Muscle layer of duodenum (tissue), 2 donors: ENCODE measurements around the gene ZFYVE27.

Experiments
- H3K27ac ChIP-seq: one replicate; pipeline ENCODE4 v1.7.0; 2013; ENCODE audit warnings: mild to moderate bottlenecking, low read length
- H3K27me3 ChIP-seq: one replicate; pipeline ENCODE4 v1.7.0; 2013; ENCODE audit warnings: low read depth, mild to moderate bottlenecking, control low read depth, low read length
- H3K36me3 ChIP-seq, 2 donors: one replicate each; pipeline ENCODE4 v1.7.0; 2013; ENCODE audit warnings: low read length in 2 of 2, control low read depth in 1 of 2, mild to moderate bottlenecking in 1 of 2; ENCODE audit not compliant: insufficient read depth in 2 of 2, control insufficient read depth in 1 of 2
- H3K4me1 ChIP-seq, 2 donors: one replicate each; pipeline ENCODE4 v1.7.0; 2013; ENCODE audit warnings: low read length in 2 of 2, mild to moderate bottlenecking in 2 of 2, control low read depth in 1 of 2, moderate library complexity in 1 of 2; ENCODE audit not compliant: insufficient read depth in 2 of 2, control insufficient read depth in 1 of 2
- H3K4me3 ChIP-seq, 2 donors: one replicate each; pipeline ENCODE4 v1.7.0; 2013; ENCODE audit warnings: low read length in 2 of 2, low read depth in 1 of 2, mild to moderate bottlenecking in 1 of 2
- H3K9me3 ChIP-seq, 2 donors: one replicate each; pipeline ENCODE4 v1.7.0; 2013; ENCODE audit warnings: low read length in 2 of 2, control low read depth in 1 of 2, mild to moderate bottlenecking in 1 of 2; ENCODE audit not compliant: control insufficient read depth in 1 of 2
- donor health status: healthy.

The ZFYVE27 gene

GRCh38 chr10:97765201-97765600 is 28.3 kb downstream of the ZFYVE27 start:
- Histone ChIP-seq H3K27me3 (peaks cover under 1% of the 10 kb centered on the region), H3K4me1 (no peaks in the 10 kb centered on the region), H3K4me3 (no peak overlapping the region), H3K9me3 (no peaks in the 10 kb centered on the region), H3K27ac (no peak overlapping the region), H3K36me3 (peaks cover 2 to 16% of the 10 kb centered on the region in 2 donors)

DNA sequence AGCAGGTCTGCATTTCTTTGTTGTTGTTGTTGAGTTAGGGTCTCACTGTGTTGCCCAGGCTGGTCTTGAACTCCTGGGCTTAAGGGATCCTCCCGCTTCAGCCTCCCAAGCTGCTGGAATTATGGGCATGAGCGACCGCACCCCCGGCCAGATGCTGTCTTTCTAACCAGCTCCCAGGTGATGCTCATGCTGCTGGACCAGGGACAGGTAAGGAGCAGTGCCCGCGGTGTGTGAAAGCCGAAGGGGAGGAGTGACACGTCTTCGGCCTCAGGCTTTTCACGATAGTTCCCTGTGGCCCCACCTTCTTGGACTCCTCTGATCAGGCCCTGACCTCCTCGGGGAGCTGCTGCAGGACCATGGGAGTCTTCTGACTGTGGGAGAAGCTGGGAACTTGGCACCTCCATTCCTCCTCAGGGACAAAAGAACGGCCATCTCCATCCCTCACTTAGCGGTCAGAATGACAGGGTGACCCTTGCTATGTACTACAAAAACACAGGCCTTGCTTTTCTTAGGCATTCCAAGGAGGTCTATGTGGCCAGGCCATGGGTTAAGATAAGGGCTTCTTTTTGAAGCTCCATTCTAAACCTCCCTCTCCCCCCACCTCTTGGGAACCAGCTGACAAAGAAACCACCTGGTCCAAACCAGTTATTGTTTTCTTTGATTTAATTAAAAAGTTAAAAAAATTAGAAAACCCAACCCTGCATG is 29.3 kb downstream of the ZFYVE27 start:
- Histone ChIP-seq H3K36me3 (peaks cover 0 to 11% of the 10 kb centered on the region in 2 donors), H3K27ac (no peak overlapping the region), H3K4me1 (peaks cover 0 to 6% of the 10 kb centered on the region in 2 donors), H3K9me3 (no peaks in the 10 kb centered on the region), H3K4me3 (no peak overlapping the region), H3K27me3 (peaks cover 9% of the 10 kb centered on the region)

- H3K36me3 ChIP-seq: peaks cover 0 to 2% of the 10 kb centered on the region in 2 donors
- no peak overlapping the region for H3K27ac ChIP-seq
- peaks cover 10% of the 10 kb centered on the region for H3K27me3 ChIP-seq
- H3K4me1 ChIP-seq: peaks cover 0 to 13% of the 10 kb centered on the region in 2 donors
- H3K9me3 ChIP-seq: no peaks in the 10 kb centered on the region
- no peak overlapping the region for H3K4me3 ChIP-seq
Measured at GRCh38 chr10:97766996-97767924, 30.3 kb downstream of the ZFYVE27 start.

DNA sequence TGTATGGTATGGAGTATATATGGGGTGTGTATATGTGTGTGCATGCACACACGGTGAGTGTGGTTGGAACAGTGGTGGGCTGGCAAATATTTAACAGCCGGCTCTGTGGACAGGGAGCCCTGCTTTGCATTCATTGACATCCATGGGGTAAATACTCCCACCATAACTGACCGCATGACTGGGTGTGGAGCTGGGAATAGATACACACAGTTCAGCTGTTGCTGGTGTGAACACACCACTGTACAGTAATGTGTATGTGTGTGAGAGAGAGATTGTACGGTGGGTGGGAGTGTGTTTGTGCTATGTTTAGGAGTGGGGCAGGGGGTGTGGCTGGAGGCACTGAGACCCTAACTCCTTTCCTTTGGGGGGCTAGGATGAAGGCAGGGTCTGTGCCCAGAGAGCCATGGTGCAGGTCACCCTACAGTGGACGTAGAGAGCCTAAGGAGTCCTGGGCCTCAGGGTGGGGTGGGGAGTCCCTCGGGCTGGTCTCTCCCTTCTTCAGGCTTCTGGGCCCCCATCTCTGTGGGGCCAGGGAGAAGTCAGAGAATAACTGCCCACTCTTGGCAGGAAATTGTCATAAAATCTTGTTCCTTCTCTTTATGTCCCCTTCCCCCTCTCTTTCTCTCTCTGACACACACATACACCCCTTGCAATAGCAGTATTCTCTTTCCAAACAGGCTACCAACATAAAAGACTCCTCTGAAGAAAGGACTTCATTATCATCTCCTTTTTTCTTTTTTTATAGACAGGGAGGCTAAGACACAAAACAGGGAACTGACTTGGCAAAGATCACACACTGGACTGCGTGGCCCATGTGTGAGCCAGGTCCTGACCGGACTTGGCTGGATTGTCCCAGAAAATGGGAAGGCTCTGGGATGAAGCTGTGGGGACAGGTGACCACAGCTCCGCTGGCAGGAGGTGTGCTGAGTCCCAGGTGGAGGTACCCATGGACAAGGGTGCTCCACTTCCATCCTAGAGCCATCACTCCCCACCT is 31.7 kb downstream of the ZFYVE27 start:
- Histone ChIP-seq H3K27ac (no peak overlapping the region), H3K9me3 (no peaks in the 10 kb centered on the region), H3K27me3 (peaks cover 18% of the 10 kb centered on the region), H3K4me1 (peaks cover 0 to 13% of the 10 kb centered on the region in 2 donors), H3K4me3 (no peak overlapping the region), H3K36me3 (peaks cover 0 to 2% of the 10 kb centered on the region in 2 donors)

DNA sequence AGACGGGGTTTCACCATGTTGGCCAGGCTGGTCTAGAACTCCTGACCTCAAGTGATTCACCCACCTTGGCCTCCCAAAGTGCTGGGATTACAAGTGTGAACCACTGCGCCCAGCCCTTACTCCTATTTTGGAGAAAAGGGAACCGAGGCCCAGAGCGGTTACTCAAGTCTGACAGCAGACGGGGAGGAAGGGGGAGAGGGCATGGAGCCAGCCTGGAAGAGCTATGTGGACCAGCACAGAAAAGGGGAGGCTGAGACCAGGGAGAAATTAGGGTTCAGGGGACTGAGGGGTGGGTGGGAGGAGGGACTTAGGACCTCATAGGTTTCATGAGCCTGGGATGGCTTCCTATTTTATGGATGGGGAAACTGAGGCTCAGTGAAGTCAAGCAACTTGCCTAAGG is 33.3 kb downstream of the ZFYVE27 start:
- Histone ChIP-seq H3K27ac (no peak overlapping the region), H3K9me3 (no peaks in the 10 kb centered on the region), H3K4me1 (peaks cover 0 to 13% of the 10 kb centered on the region in 2 donors), H3K27me3 (peaks cover 18% of the 10 kb centered on the region), H3K4me3 (peak overlapping the region in 1 of 2 donors; percentile 42), H3K36me3 (peaks cover 0 to 2% of the 10 kb centered on the region in 2 donors)

- no peaks in the 10 kb centered on the region for H3K36me3 ChIP-seq
- no peaks in the 10 kb centered on the region for H3K9me3 ChIP-seq
- no peak overlapping the region for H3K27ac ChIP-seq
- peaks cover 0 to 13% of the 10 kb centered on the region in 2 donors for H3K4me1 ChIP-seq
- peak overlapping the region in 1 of 2 donors; percentile 42 for H3K4me3 ChIP-seq
- peaks cover 18% of the 10 kb centered on the region for H3K27me3 ChIP-seq
Measured at GRCh38 chr10:97771055-97771891, 34.3 kb downstream of the ZFYVE27 start.

GRCh38 chr10:97771913-97772823 is 35.2 kb downstream of the ZFYVE27 start, which contains the start of gene SFRP5:
Gene SFRP5, minus strand, starts transcription at chr10:97771999. Its CDS starts 166 bp downstream, at chr10:97771833.
- no peak within 1 kb of the TSS for H3K27ac ChIP-seq
- peaks cover 0 to 13% of the 10 kb centered on the region in 2 donors for H3K4me1 ChIP-seq
- peaks cover 18% of the 10 kb centered on the region for H3K27me3 ChIP-seq
- no peaks in the 10 kb centered on the region for H3K9me3 ChIP-seq
- H3K4me3 ChIP-seq: peak within 1 kb of the TSS in 1 of 2 donors; percentile 42
- H3K36me3 ChIP-seq: no peaks in the 10 kb centered on the region

- Histone ChIP-seq H3K27me3 (peaks cover 18% of the 10 kb centered on the region), H3K4me1 (peaks cover 0 to 13% of the 10 kb centered on the region in 2 donors), H3K9me3 (no peaks in the 10 kb centered on the region), H3K4me3 (no peak overlapping the region), H3K36me3 (no peaks in the 10 kb centered on the region), H3K27ac (no peak overlapping the region)
Measured at GRCh38 chr10:97773096-97773495, 36.2 kb downstream of the ZFYVE27 start.

GRCh38 chr10:97774811-97775294 is 37.9 kb downstream of the ZFYVE27 start:
- H3K27ac ChIP-seq: no peak overlapping the region
- no peak overlapping the region for H3K4me3 ChIP-seq
- H3K27me3 ChIP-seq: peaks cover 18% of the 10 kb centered on the region

More at GRCh38 chr10:97774811-97775294, 37.9 kb downstream of the ZFYVE27 start:
- Histone ChIP-seq H3K9me3 (no peaks in the 10 kb centered on the region), H3K36me3 (no peaks in the 10 kb centered on the region), H3K4me1 (peaks cover 0 to 13% of the 10 kb centered on the region in 2 donors)
